H9 (cell line): ENCODE measurements around the gene FTO. TPM values are rescaled to one million over a fixed set of nuclear protein-coding genes. Genes with fewer than 3 reads are reported as not detected.

ENCODE experiments used
- DNase-seq: peaks from one replicate; pipeline ENCODE4 v3.0.0-alpha.2; 2017
- H2AFZ ChIP-seq: one replicate; pipeline ENCODE4 v1.6.1; 2013; ENCODE audit warnings: mild to moderate bottlenecking, low read length, control low read depth, moderate library complexity
- H2AK5ac ChIP-seq: 2 replicates; pipeline ENCODE4 v1.6.1; 2013; ENCODE audit warnings: low read length, control low read depth, mixed read lengths; ENCODE audit not compliant: insufficient read length
- H2BK120ac ChIP-seq: one replicate; pipeline ENCODE4 v1.6.1; 2013; ENCODE audit warnings: low read depth, mild to moderate bottlenecking, low read length, control low read depth, inconsistent platforms; ENCODE audit not compliant: poor library complexity, severe bottlenecking
- H2BK12ac ChIP-seq: 2 replicates; pipeline ENCODE4 v1.6.1; 2013; ENCODE audit warnings: low read length, control low read depth, mixed read lengths, low read depth; ENCODE audit not compliant: insufficient read length
- H2BK15ac ChIP-seq: 2 replicates; pipeline ENCODE4 v1.6.1; 2013; ENCODE audit warnings: low read depth, low read length, control low read depth
- H2BK20ac ChIP-seq: one replicate; pipeline ENCODE4 v1.6.1; 2013; ENCODE audit warnings: low read depth, mild to moderate bottlenecking, low read length, control low read depth, inconsistent platforms; ENCODE audit not compliant: poor library complexity, severe bottlenecking
- H2BK5ac ChIP-seq: 2 replicates; pipeline ENCODE4 v1.6.1; 2013; ENCODE audit warnings: low read length, control low read depth, mixed read lengths; ENCODE audit not compliant: insufficient read length
- H3K14ac ChIP-seq: 2 replicates; pipeline ENCODE4 v1.6.1; 2013; ENCODE audit warnings: low read length, control low read depth; ENCODE audit not compliant: insufficient read depth
- H3K18ac ChIP-seq: 2 replicates; pipeline ENCODE4 v1.6.1; 2013; ENCODE audit warnings: low read depth, mild to moderate bottlenecking, mixed read lengths, low read length, control low read depth; ENCODE audit not compliant: insufficient read length
- H3K23ac ChIP-seq: 2 replicates; pipeline ENCODE4 v1.6.1; 2013; ENCODE audit warnings: low read length, control low read depth, mixed read lengths, low read depth; ENCODE audit not compliant: insufficient read length
- H3K23me2 ChIP-seq: 2 replicates; pipeline ENCODE4 v1.6.1; 2013; ENCODE audit warnings: low read depth, mild to moderate bottlenecking, mixed read lengths, low read length, control low read depth; ENCODE audit not compliant: insufficient read length, poor library complexity, severe bottlenecking
- H3K27ac ChIP-seq: 2 replicates; pipeline ENCODE4 v1.5.1; 2013; ENCODE audit warnings: low read length, control low read depth, mixed read lengths, low read depth; ENCODE audit not compliant: insufficient read length
- H3K27me3 ChIP-seq: 2 replicates; pipeline ENCODE4 v1.6.1; 2013; ENCODE audit warnings: low read length, control low read depth, inconsistent platforms; ENCODE audit not compliant: insufficient read depth
- H3K4ac ChIP-seq: 2 replicates; pipeline ENCODE4 v1.6.1; 2013; ENCODE audit warnings: low read depth, mild to moderate bottlenecking, control low read depth, inconsistent platforms, low read length, moderate library complexity
- H3K4me1 ChIP-seq: 2 replicates; pipeline ENCODE4 v1.6.1; 2013; ENCODE audit warnings: low read length, control low read depth, inconsistent platforms; ENCODE audit not compliant: insufficient read depth
- H3K4me2 ChIP-seq: 2 replicates; pipeline ENCODE4 v1.6.1; 2013; ENCODE audit warnings: low read length, control low read depth, mixed read lengths; ENCODE audit not compliant: insufficient read length, insufficient read depth
- H3K56ac ChIP-seq: 2 replicates; pipeline ENCODE4 v1.6.1; 2013; ENCODE audit warnings: low read depth, mild to moderate bottlenecking, mixed read lengths, low read length, control low read depth; ENCODE audit not compliant: insufficient read length
- H3K79me1 ChIP-seq: 2 replicates; pipeline ENCODE4 v1.6.1; 2013; ENCODE audit warnings: low read depth, mild to moderate bottlenecking, moderate library complexity, low read length, control low read depth, inconsistent platforms; ENCODE audit not compliant: insufficient read depth, poor library complexity, severe bottlenecking
- H3K79me2 ChIP-seq: 2 replicates; pipeline ENCODE4 v1.6.1; 2013; ENCODE audit warnings: low read length, control low read depth, inconsistent platforms; ENCODE audit not compliant: insufficient read depth
- H3K9ac ChIP-seq: 2 replicates; pipeline ENCODE4 v1.6.1; 2013; ENCODE audit warnings: low read length, control low read depth, mixed read lengths; ENCODE audit not compliant: insufficient read length; ENCODE audit errors: extremely low read depth
- H3K9me3 ChIP-seq: one replicate; pipeline ENCODE4 v1.6.1; 2013; ENCODE audit warnings: low read depth, low read length, inconsistent platforms; ENCODE audit not compliant: control insufficient read depth
- H3T11ph ChIP-seq: one replicate; pipeline ENCODE4 v1.6.1; 2013; ENCODE audit warnings: mild to moderate bottlenecking, low read length, control low read depth, inconsistent platforms
- H4K20me1 ChIP-seq: one replicate; pipeline ENCODE4 v1.6.1; 2013; ENCODE audit not compliant: control insufficient read depth, insufficient read length, insufficient read depth
- H4K5ac ChIP-seq: 2 replicates; pipeline ENCODE4 v1.6.1; 2013; ENCODE audit warnings: low read depth, mild to moderate bottlenecking, mixed read lengths, low read length, control low read depth; ENCODE audit not compliant: insufficient read length
- H4K8ac ChIP-seq: replicated peaks from 2 replicates; pipeline ENCODE4 v1.6.1; 2013; ENCODE audit warnings: low read length, control low read depth, mixed read lengths, low read depth; ENCODE audit not compliant: insufficient read length
- H4K91ac ChIP-seq: 2 replicates; pipeline ENCODE4 v1.6.1; 2013; ENCODE audit warnings: low read depth, mild to moderate bottlenecking, moderate library complexity, mixed read lengths, low read length, control low read depth; ENCODE audit not compliant: insufficient read length
- H3K27ac Mint-ChIP-seq, 3 experiments: 2 replicates in 2 of 3; 3 replicates in 1 of 3; pipeline ENCODE4 v1.8.0; 2020 to 2021; ENCODE audit warnings: mixed read lengths in 3 of 3, mild to moderate bottlenecking in 1 of 3, moderate library complexity in 1 of 3
- H3K27me3 Mint-ChIP-seq: 2 replicates; pipeline ENCODE4 v1.8.0; 2021; ENCODE audit warnings: low read depth, mild to moderate bottlenecking, moderate library complexity, mixed read lengths
- H3K36me3 Mint-ChIP-seq, 3 experiments: 2 replicates in 2 of 3; 3 replicates in 1 of 3; pipeline ENCODE4 v1.8.0; 2020 to 2021; ENCODE audit warnings: low read depth in 3 of 3, mixed read lengths in 3 of 3; ENCODE audit not compliant: insufficient read depth in 1 of 3
- H3K4me1 Mint-ChIP-seq, 2 experiments: 2 replicates each; pipeline ENCODE4 v1.8.0; 2020; ENCODE audit warnings: mixed read lengths in 2 of 2
- H3K4me3 Mint-ChIP-seq, 2 experiments: 2 replicates in 1 of 2; 3 replicates in 1 of 2; pipeline ENCODE4 v1.8.0; 2020 to 2021; ENCODE audit warnings: mild to moderate bottlenecking in 2 of 2, mixed read lengths in 2 of 2, moderate library complexity in 1 of 2
- H3K9me3 Mint-ChIP-seq, 2 experiments: 2 replicates in 1 of 2; 3 replicates in 1 of 2; pipeline ENCODE4 v1.8.0; 2020; ENCODE audit warnings: mild to moderate bottlenecking in 2 of 2, mixed read lengths in 2 of 2, moderate library complexity in 1 of 2
- WGBS: extraction: QIAGEN DNeasy Blood & Tissue Kit; methylation state at CpG from one replicate; pipeline ENCODE4 v1.1.7; 2013; ENCODE audit warnings: missing lambda C conversion rate, low lambda C conversion rate, mixed read lengths; ENCODE audit not compliant: insufficient read length; ENCODE audit errors: extremely low coverage; 5-methylcytosine and 5-hydroxymethylcytosine counted together
- total RNA-seq: library from RNA; stranded (reverse); gene quantifications from 2 replicates; pipeline ENCODE4 v1.2.1, GENCODE V29; 2021
- TF ChIP-seq, protein P1 (sequence below): fragments of 200-600 bp; sonication (generic); conservative IDR thresholded peaks from 3 replicates; pipeline ENCODE4 v1.8.0; 2021; ENCODE audit warnings: antibody characterized with exemption, mild to moderate bottlenecking

The FTO gene
- total RNA-seq, 1 experiment from 2014 or later, result 67.9 TPM

DNA sequence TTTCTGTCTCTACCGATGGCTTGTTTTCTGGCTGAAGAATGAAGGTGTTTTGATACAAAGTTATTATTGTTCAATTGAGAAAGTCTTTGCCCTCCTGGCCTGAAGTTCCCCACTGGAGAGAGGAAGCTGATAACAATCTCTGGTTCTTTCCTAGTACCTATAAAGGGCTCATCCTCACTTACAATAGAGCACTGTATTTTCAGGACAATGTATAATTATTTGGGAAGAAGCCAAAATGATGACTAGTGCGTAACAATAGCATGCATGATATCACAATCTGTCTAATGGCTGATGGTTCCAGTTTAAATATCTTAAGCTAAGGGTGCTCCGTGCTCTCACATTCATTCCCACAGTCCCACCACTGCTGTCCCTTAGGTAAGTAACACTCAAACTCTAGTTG is 351.9 kb downstream of the FTO start:
- H3K9ac ChIP-seq, result no peak overlapping the region
- H3K56ac ChIP-seq, result no peak overlapping the region
- no peak overlapping the region for H3K27ac ChIP-seq
- H4K20me1 ChIP-seq, result no peaks in the 10 kb centered on the region
- peaks cover 20 to 22% of the 10 kb centered on the region in 2 experiments for H3K4me1 Mint-ChIP-seq
- H3K79me1 ChIP-seq, result no peaks in the 10 kb centered on the region
- no peak overlapping the region for H2BK120ac ChIP-seq
- no peaks in the 10 kb centered on the region for H3K9me3 ChIP-seq
- no peak overlapping the region for H4K8ac ChIP-seq
- H3K4me1 ChIP-seq, result peaks cover 18% of the 10 kb centered on the region; the same call in 1 of the 2 replicates
- no peak overlapping the region for H2BK15ac ChIP-seq
- H3K4me2 ChIP-seq, result no peak overlapping the region
- no peak overlapping the region for H3T11ph ChIP-seq
- no peaks in the 10 kb centered on the region for H3K79me2 ChIP-seq
- H3K27me3 ChIP-seq, result no peaks in the 10 kb centered on the region
- no peaks in the 10 kb centered on the region for H3K36me3 Mint-ChIP-seq
- no peaks in the 10 kb centered on the region for H3K9me3 Mint-ChIP-seq
- H2BK12ac ChIP-seq, result no peak overlapping the region
- TF ChIP-seq, protein P1, sequence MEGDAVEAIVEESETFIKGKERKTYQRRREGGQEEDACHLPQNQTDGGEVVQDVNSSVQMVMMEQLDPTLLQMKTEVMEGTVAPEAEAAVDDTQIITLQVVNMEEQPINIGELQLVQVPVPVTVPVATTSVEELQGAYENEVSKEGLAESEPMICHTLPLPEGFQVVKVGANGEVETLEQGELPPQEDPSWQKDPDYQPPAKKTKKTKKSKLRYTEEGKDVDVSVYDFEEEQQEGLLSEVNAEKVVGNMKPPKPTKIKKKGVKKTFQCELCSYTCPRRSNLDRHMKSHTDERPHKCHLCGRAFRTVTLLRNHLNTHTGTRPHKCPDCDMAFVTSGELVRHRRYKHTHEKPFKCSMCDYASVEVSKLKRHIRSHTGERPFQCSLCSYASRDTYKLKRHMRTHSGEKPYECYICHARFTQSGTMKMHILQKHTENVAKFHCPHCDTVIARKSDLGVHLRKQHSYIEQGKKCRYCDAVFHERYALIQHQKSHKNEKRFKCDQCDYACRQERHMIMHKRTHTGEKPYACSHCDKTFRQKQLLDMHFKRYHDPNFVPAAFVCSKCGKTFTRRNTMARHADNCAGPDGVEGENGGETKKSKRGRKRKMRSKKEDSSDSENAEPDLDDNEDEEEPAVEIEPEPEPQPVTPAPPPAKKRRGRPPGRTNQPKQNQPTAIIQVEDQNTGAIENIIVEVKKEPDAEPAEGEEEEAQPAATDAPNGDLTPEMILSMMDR, result no peak
- no peak overlapping the region for H3K4me3 Mint-ChIP-seq
- no peaks in the 10 kb centered on the region for H3K27me3 Mint-ChIP-seq
- H3K4ac ChIP-seq, result no peak overlapping the region
- no peak overlapping the region; a peak in 1 of 7 replicates for H3K27ac Mint-ChIP-seq
- H3K18ac ChIP-seq, result no peak overlapping the region
- no CpG with 5 or more reads among the region's 3 CpGs for WGBS
- no peak overlapping the region for H3K23ac ChIP-seq
- no peak overlapping the region for H2BK20ac ChIP-seq
- no peak overlapping the region for H2AFZ ChIP-seq
- H3K14ac ChIP-seq, result no peak overlapping the region
- no peak overlapping the region for H2BK5ac ChIP-seq
- no peak for DNase-seq
- no peak overlapping the region for H2AK5ac ChIP-seq
- H3K23me2 ChIP-seq, result no peaks in the 10 kb centered on the region
- no peak overlapping the region for H4K5ac ChIP-seq
- H4K91ac ChIP-seq, result no peak overlapping the region
